Ascending aorta (tissue), 2 donors: ENCODE results near the gene ATP6V0E1. TPM values are rescaled to one million over a fixed set of nuclear protein-coding genes. Genes with fewer than 3 reads are reported as not detected.
A peak's percentile ranks its signal among the peaks of the same experiment; 100 is the strongest.

ENCODE experiments used
- DNase-seq, 2 donors: peaks; one replicate each; pipeline ENCODE4 v3.0.0-alpha.2; 2019; ENCODE audit warnings: low spot score in 2 of 2
- H3K27ac ChIP-seq, 2 donors: fragments of 200-600 bp; sonication (generic); one replicate each; pipeline ENCODE4 v1.5.1; 2016 to 2017; ENCODE audit warnings: mild to moderate bottlenecking in 1 of 2
- H3K27me3 ChIP-seq: fragments of 200-600 bp; sonication (generic); one replicate; pipeline ENCODE4 v1.5.1; 2017
- H3K36me3 ChIP-seq, 2 donors: fragments of 200-600 bp; sonication (generic); one replicate each; pipeline ENCODE4 v1.5.1; 2016
- H3K4me1 ChIP-seq, 2 donors: fragments of 200-600 bp; sonication (generic); one replicate each; pipeline ENCODE4 v1.5.1; 2016 to 2017; ENCODE audit warnings: mild to moderate bottlenecking in 1 of 2
- H3K4me3 ChIP-seq, 2 donors: fragments of 200-600 bp; sonication (generic); one replicate each; pipeline ENCODE4 v1.5.1; 2016 to 2017; ENCODE audit warnings: mild to moderate bottlenecking in 1 of 2
- H3K9me3 ChIP-seq, 2 donors: fragments of 200-600 bp; sonication (generic); one replicate each; pipeline ENCODE4 v1.5.1; 2016
- CTCF ChIP-seq, 3 experiments: fragments of 200-600 bp in 2 of 3; fragments of 450-650 bp in 1 of 3; sonication (generic) in 2 of 3; IDR thresholded peaks; one replicate each; pipeline ENCODE4 v1.5.1; 2016 to 2019; ENCODE audit warnings: antibody characterized with exemption in 3 of 3, mild to moderate bottlenecking in 1 of 3, moderate library complexity in 1 of 3
- intact Hi-C: fragments of 100-400 bp; cut with DNase I; formaldehyde crosslinking; loops from one replicate; pipeline ENCODE4 v1.15.1; 2023
- total RNA-seq: library from RNA; depleted of rRNA; stranded (reverse); fragments of >200 nt; gene quantifications from one replicate; pipeline ENCODE4 v1.1.0, GENCODE V29; 2016

Gene ATP6V0E1
- total RNA-seq, result 62.6 TPM

- Histone ChIP-seq H3K9me3 (no peaks in the 10 kb centered on the region), H3K27me3 (no peaks in the 10 kb centered on the region), H3K4me1 (peaks cover 8 to 12% of the 10 kb centered on the region in 2 donors), H3K4me3 (peak within 1 kb of the TSS; percentile 73 to 93), H3K27ac (peak within 1 kb of the TSS; percentile 92 to 98), H3K36me3 (peaks cover 7 to 10% of the 10 kb centered on the region in 2 donors)
- intact Hi-C loops, result loop anchor here (1.0 to 5.0 kb wide), 5 partner anchors 25 to 299 kb away; partner anchors contain the start of genes BNIP1, CREBRF and RPL26L1
- no peak for TF ChIP-seq CTCF (IDR thresholded peaks at IDR 0.05)
- DNase-seq, result peak; percentile 87 to 98
Observed at GRCh38 chr5:172983542-172984243, at the start of gene ATP6V0E1. ATP6V0E1 (plus strand) TSS chr5:172983771; CDS start chr5:172983861, 90 bp downstream.

GRCh38 chr5:172935096-172935495, 48.5 kb upstream of the ATP6V0E1 start:
- Histone ChIP-seq H3K4me3 (no peak overlapping the region), H3K36me3 (peaks cover 32 to 64% of the 10 kb centered on the region in 2 donors), H3K9me3 (no peaks in the 10 kb centered on the region), H3K27me3 (no peaks in the 10 kb centered on the region), H3K27ac (no peak overlapping the region), H3K4me1 (peaks cover 18 to 22% of the 10 kb centered on the region in 2 donors)
- no peak for DNase-seq
- TF ChIP-seq CTCF (IDR thresholded peaks at IDR 0.05), result no peak
- intact Hi-C loops, result no loop called here

DNA sequence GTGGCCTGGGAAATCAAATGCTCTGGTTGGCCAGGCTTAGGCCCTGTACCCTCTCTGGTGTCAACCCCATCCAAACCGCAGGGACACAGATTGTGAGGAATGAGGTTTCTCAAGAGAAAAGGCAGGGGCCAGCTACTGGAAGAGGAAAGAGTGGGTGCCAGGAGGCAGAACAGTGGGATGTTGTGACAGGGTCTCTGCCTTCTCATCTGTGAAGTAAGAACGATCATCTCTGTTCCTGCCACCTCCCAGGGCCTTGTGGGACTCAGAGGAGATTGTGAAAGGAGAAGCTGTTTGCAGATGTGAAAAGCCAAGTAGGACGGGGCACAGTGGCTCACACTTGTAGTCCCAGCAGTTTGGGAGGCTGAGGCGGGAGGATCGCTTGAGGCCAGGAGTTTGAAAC, 47.2 kb upstream of the ATP6V0E1 start:
- peaks cover 34 to 71% of the 10 kb centered on the region in 2 donors for H3K36me3 ChIP-seq

DNA sequence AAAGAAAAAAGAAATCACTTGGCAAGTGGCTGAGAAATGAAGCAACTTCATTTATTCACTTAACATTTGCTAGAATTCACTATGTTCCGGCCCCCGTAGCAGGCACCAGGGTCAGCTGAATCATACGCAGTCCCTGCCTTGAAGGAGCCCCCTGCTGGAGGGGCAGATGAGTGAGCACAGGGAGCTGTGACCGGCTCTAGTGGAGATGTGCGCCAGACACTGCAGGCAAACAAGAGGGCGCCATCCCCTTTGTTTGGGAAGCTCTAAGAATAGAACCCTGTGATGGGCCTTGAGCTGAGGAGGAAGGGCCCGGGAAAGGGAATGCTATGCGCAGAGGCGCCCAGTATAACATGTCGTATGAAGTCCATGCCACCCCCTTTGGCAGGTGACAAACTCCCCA, 44.5 kb upstream of the ATP6V0E1 start:
- H3K4me3 ChIP-seq, result no peak overlapping the region
- H3K9me3 ChIP-seq, result no peaks in the 10 kb centered on the region
- intact Hi-C loops, result no loop called here
- H3K27me3 ChIP-seq, result no peaks in the 10 kb centered on the region
- peak overlapping the region; percentile 33 to 38 for H3K27ac ChIP-seq
- no peak for DNase-seq
- peak in 2 of 3 experiments; percentile 12 to 17 for TF ChIP-seq CTCF (IDR thresholded peaks at IDR 0.05)
- peaks cover 36 to 66% of the 10 kb centered on the region in 2 donors for H3K36me3 ChIP-seq
- H3K4me1 ChIP-seq, result no peaks in the 10 kb centered on the region

More for the DNA sequence above, 47.2 kb upstream of the ATP6V0E1 start:
- Histone ChIP-seq H3K27ac (no peak overlapping the region), H3K27me3 (no peaks in the 10 kb centered on the region), H3K9me3 (no peaks in the 10 kb centered on the region), H3K4me3 (no peak overlapping the region), H3K4me1 (peaks cover 11 to 14% of the 10 kb centered on the region in 2 donors)
- no peak for TF ChIP-seq CTCF (IDR thresholded peaks at IDR 0.05)
- intact Hi-C loops, result no loop called here
- DNase-seq, result no peak

- Histone ChIP-seq H3K36me3 (peaks cover 31 to 61% of the 10 kb centered on the region in 2 donors), H3K27ac (peak overlapping the region; percentile 33 to 38), H3K4me1 (no peaks in the 10 kb centered on the region), H3K9me3 (no peaks in the 10 kb centered on the region), H3K27me3 (no peaks in the 10 kb centered on the region), H3K4me3 (no peak overlapping the region)
- intact Hi-C loops, result no loop called here
- no peak for TF ChIP-seq CTCF (IDR thresholded peaks at IDR 0.05)
- DNase-seq, result no peak
Observed at GRCh38 chr5:172939611-172940267, 43.8 kb upstream of the ATP6V0E1 start.
